HG02885 (cell line): Measurements from ENCODE around the gene RPS17.
"Not testable (repeated sequence)": the region's sequence is repeated elsewhere in the genome, so short reads cannot be mapped to it uniquely, and the experiment has no call there.

ENCODE experiments used
- ATAC-seq: cut with Tn5 transposase; IDR thresholded peaks from one replicate; pipeline ENCODE4 v1.9.1; 2021; ENCODE audit warnings: mild to moderate bottlenecking; ENCODE audit not compliant: unreplicated experiment, poor library complexity

Gene RPS17

GRCh38 chr15:82530606-82531379, 9.5 kb downstream of the RPS17 start:
- ATAC-seq: peak; percentile 80

GRCh38 chr15:82530006-82530405, 10.3 kb downstream of the RPS17 start:
- no peak for ATAC-seq

- ATAC-seq: not testable (repeated sequence)
Observed at GRCh38 chr15:82513587-82513986, 26.7 kb downstream of the RPS17 start.

- not testable (repeated sequence) for ATAC-seq
Observed at GRCh38 chr15:82507693-82508092, 32.6 kb downstream of the RPS17 start.

GRCh38 chr15:82507087-82507486, 33.2 kb downstream of the RPS17 start:
- not testable (repeated sequence) for ATAC-seq

GRCh38 chr15:82505842-82506241, 34.4 kb downstream of the RPS17 start:
- not testable (repeated sequence) for ATAC-seq

- ATAC-seq: not testable (repeated sequence)
Observed at GRCh38 chr15:82504074-82504473, 36.2 kb downstream of the RPS17 start.

GRCh38 chr15:82502700-82503339, 37.4 kb downstream of the RPS17 start:
- ATAC-seq: not testable (repeated sequence)

- ATAC-seq: not testable (repeated sequence)
Observed at GRCh38 chr15:82500772-82501171, 39.5 kb downstream of the RPS17 start.

GRCh38 chr15:82497978-82498377, 42.3 kb downstream of the RPS17 start:
- not testable (repeated sequence) for ATAC-seq

GRCh38 chr15:82488250-82488649, 52.0 kb downstream of the RPS17 start:
- ATAC-seq: not testable (repeated sequence)

GRCh38 chr15:82487045-82487444, 53.2 kb downstream of the RPS17 start:
- ATAC-seq: not testable (repeated sequence)
